ELR (cell line): Measurements from ENCODE around the gene NECTIN1.

Experiments used
- DNase-seq: peaks from one replicate; pipeline ENCODE4 v3.0.0-alpha.2; 2015; ENCODE audit warnings: low read depth

Gene NECTIN1

DNA sequence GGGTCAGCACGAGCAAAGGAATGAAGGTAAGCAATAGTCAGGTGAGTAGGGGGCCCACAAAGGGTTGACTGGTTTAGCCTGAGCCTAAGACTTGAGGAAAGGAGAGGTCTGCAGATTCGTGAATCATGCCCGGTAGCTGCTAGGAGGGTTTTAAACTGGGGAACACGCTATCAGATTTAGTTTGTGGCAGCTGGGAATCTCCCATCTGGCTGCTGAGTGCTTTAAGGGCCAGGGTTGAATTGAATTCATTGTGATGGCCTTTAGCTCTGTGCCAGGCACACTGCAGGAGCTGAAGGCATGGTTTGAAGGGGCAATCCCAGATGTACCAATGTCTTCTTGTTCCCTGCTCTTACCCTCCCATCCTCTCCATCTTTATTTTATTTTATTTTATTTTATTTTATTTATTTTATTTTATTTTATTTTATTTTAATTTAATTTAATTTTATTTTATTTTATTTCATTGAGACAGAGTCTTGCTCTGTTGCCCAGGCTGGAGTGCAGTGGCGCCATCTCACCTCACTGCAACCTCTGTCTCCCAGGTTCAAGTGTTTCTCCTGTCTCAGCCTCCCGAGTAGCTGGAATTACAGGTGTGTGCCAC, 1.9 kb upstream of the NECTIN1 start:
- no peak for DNase-seq

DNA sequence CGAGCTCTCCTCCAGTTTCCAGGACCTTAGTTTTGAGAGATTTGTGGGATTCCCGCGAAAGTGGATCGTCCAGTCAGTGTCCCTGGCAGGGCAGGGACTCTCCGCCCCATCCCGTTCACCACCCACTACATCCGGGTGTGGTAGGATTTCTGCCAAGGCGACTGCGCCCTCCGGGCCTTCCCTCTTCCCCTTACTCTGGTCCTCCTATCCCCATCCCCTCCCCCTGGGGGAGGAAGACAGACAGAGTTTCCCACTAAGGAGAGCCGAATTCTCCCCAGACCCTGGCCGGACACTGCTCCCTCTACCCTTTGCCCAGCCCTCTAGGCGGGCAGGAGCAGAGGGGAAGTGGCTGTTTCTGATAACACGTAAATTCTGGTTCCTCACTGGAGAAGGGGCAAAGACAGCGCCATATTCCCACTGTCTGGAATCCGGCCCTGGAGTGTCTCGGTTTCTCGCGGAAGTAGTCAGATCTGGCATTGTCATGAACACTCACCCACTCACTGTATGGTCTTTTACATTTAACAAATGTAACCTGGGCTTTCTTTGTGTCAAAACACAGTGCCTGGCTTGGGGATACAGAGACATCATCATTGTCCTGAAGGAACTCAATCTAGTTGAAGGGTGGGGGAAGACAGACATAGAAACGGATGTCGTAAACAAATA, 1.1 kb upstream of the NECTIN1 start:
- DNase-seq, result peak; percentile 55

GRCh38 chr11:119729581-119729927, 554 bp upstream of the NECTIN1 start:
- DNase-seq, result no peak

DNA sequence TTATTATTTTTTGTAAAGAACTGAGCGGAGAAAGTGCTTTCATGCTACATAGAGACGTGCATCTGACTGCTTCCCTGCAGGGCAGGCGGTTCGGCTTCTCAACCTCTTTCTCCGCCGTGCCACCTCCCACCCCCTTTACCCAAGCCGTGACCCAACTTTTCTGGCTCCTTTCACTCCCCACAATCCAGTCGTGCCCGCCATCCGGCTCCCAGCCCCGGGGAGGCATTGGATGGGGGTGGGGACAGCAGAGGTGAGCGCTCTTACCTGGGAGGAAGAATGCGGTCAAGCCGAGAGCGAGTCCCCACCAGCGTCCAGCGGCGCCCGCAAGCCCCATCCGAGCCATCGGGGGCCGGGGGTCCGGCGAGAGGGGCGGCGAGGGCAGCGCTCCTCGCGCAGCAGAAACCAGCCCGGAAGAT, 781 bp downstream of the NECTIN1 start:
- peak; percentile 23 for DNase-seq

GRCh38 chr11:119727523-119728151, 1.4 kb downstream of the NECTIN1 start:
- peak; percentile 33 for DNase-seq

DNA sequence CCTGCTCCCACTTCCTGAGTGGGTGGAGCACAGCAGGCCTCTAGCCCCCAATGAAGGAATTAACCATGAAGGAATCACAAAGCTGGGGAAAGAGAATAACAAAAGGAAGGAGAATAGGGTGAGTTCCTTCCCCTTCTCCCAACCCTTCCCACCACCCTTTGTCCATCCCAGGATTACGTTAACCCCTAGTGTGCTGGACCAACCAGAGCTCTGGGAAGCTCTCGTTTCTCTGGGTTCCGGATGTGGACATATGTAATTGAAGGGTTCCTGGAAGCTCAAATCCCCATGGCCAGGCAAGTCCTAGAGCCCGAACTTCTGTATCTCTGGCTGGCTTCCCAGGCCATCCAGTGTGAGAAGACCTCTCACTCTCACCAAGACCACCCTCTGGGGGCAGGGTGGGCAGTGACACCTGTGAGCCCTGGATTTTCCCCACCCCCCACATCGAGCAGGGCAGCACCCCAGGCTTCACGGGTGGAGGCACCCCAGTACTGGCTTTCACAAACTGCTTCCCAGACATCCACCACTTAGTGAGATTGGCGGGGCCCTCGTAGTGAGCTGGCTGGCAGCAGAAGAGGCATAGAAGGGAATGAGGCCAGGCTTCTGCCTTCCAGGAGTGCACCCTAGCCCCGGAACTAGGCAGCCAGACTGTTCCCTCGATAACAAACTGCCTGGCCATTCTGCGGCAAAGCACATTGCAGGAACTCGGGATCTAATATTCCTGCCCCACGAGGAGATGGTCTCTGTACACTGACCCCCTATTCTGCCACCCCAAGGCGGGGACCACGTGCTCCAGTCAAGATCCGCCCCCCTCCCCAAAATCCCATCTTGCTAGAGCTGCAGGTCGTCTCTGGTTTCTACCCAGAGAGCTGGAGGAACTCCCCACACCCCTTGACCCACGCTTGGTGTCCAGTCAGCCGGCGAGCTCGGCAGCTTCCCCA, 2.1 kb downstream of the NECTIN1 start:
- no peak for DNase-seq

- DNase-seq, result no peak
These were observed 2.8 kb downstream of the NECTIN1 start for GRCh38 chr11:119726150-119726553.

DNA sequence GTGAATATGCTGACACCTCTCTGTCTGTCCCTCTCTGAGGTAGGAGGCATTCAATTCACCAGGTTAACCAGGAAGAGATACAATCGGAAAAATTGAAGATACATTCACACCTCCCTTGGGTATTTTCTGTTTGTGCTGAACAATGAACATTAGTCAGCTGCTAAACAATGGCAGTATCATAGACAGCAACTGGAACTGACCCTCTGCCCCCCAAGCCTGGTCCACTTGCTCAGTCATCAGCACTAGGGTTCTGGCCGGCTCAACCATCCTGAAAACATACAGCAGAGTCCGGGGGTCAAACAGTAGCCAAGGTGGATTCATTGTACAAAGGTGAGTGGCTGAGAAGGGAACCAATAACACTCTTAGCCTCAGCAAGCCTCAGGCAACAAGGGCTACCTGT, 4.0 kb downstream of the NECTIN1 start:
- no peak for DNase-seq

- no peak for DNase-seq
These were observed 5.1 kb downstream of the NECTIN1 start for GRCh38 chr11:119723952-119724325.

DNA sequence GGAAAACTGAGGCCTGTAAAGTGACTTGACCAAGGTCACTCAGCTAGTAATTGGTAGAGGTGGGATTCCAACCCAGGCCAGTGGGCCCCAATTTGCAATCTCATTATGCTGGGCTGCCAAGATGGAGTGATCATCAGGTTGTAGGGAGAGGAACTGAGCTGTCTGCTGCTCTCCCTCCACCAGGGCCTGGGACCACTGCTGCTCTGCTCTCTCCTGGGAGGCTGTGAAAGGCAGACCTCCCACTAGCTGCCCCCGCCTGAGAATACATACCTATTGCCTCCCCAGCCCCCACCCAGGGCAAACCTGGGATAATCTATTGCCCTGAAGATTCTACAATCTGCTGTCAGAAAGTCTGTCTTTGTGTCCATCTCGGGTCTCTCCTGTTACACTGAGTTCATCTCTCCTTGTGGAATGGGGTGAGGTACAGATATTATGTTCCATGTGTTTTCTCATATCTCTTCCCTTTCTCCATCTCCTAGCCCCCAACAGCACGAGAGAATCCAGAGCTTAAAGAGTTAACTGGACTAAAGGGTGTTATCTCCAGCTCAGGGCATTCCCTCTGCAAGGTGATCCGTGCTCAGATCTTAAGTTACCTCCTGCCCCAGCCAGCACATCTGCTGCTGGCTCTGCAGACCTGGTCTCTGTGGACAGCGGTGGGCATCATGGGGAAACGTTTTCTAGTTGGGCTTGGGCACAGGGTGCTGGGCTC, 5.6 kb downstream of the NECTIN1 start:
- DNase-seq, result no peak

DNA sequence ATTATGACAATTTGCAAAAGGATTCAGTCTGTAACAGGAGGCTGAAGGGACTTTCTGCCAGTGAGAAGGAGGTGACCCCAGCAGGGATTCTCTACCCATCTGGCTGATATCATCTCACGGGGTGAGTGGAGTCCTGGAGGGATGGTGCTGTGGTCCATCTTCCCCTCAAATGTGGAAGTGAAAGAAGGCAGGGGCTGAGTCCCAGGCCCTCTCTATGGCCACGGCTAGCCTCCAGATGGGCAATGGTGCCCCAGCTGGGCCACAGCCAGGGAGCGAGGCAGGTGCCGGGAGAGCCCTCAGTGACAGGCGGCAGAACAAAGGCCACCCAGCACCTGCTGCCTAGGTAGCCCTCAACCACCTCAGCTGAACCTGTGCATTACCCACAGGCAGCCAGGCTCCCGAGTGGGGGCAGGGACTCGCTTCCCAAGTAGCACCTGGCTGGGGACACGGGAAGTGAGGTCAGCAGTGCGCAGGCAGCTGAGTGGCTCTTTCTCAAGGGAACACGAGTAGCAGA, 6.7 kb downstream of the NECTIN1 start:
- no peak for DNase-seq

DNA sequence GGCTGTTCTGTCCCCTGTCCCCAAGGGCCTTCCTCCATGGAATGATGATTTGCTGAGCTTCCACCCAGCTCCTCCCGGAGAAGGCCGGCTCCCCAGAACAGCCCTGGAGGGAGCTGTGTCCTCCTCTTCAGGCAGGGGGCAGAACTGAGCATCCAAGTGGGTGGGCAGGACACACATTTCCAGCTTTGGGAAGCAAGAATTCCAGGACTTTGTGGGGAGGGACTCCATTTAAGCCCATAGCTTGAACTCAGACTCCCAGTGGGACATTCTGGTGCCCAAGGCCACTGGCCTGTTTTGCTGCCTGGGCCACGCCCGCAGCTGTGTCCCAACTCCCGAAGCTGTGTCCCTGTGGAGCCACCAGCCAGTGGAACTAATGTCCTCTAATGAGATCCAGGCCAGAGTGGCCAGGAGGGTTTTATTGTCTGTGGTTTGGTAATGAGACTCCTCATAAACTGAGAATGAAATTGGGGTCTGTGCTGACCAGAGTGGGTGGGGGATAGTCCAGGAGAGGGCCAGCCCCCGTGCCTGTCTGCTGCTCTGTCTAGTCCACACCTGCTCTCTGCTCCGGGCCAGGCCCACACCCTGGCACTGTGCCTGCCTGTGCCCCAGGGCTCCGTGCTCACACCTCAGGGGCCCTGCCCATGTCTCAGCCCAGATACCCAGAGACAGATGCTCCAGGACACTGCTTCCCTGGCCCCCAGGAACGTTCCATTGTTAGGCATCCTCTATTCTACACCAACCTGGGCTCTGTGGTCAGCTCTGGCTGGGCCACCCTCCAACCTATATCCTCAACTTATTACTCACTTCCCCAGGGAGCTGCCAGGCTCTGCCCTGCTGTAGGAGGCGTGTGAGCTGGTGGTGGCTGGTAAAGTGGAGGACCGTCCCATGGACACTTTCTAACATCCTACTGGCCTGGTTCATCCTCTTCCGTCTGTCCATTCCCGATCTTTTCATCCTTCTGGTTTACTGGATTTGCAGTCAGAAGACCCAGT, 7.6 kb downstream of the NECTIN1 start:
- DNase-seq, result peak; percentile 37

DNA sequence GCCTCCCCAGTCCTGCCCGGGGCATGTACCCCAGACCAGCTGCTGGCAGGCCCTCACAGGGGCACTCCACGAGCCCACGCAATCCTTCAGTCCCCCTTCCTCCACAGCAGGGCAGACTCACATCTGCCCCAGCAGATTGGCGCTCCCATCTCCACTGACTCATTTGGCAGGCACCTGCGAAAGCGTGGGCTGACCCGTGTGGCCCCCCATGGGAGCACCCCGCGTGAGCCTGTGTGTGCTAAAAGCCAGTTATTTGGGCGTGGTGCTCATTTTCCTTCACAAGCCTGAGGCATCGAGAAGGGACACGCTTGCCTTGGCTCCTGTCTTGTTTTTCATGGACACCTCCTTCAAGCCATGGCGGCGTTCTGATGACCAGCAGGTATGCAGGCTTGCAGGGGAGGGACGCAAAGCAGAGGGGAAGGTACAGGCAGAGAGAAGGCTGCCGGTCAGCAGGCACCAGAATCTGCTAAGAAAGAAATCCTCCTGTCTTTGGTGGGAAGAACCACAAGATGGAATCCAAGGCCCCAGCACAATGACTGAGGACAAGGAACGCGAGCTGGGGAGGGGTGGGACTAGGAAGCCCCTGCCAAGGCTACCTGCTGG, 8.6 kb downstream of the NECTIN1 start:
- DNase-seq, result no peak

DNA sequence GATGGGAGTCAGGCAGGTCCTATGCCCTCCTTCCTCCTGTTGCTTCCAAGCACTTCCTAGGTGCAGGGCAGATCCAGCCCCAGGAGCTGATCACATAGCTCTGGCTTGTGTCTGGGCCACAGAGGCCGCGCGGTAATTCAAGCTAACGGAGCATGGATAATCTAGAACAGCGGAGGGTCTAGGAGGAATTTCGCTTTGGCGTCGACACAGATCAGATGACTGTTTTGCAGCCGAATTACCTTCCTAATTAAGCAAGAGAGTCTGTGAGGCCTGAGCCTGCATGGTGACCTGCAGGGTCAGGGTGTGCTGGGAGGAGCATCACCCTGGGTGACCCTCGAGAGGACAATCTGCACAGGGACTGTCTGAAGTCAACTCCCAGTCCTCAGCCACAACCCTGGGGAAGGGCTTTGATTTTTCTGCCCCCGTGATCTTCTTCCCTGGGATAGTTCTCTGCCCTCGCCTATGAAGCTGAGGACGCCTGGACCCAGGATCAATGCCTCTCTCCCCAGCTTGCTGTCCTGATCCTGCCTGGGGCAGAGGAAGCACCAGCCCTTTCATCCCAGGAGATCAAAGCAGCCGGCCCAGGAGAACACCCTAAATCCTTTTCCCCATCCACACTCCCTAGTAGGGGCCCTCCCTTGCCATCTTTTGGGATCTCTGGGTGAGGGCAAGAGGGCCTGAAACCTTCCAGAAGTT, 11.0 kb downstream of the NECTIN1 start:
- DNase-seq, result no peak

DNA sequence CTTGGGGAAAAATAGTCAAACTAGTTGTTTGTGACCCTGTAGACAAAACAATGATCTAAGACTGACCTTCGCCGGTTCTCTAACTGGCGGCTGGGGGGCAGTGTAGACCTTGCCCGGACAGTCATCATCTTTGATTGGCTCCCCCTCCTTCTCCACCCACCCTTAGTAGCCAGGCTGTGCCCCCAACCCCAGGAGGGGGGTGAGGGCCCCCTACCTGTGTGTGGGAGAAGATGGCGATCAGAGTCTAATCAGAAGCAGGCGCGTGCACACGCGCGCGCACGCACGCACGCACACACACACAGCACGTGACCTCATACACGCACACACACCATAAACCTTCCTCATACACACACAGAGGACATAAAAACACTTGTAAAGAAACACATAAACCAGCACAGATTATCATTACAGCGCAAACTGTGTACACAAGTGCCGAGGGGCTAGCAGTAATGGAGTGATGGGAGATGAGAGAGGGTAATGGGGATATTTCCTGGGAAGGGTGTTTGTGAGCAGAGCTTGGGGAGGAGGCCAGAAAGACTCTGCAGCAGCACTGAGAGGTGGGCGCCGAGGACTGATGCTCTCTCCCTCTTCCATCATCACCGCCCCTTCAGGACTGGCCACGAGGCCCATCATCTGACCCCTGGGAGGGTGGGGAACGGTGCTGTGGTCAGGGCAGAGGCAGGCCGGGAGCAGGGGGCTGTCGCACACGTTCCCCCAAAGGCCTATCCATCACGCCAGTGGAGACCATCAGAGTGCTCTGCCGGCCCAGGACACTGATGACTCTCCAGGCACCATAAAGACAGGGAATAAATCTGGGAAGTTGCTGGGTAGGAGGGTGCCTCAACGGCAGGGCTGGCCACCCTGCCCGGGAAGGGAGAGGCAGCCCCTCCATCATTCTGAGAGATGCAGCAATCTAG, 12.2 kb downstream of the NECTIN1 start:
- DNase-seq, result no peak

- DNase-seq, result no peak
These were observed 14.4 kb downstream of the NECTIN1 start for GRCh38 chr11:119714590-119714989.

DNA sequence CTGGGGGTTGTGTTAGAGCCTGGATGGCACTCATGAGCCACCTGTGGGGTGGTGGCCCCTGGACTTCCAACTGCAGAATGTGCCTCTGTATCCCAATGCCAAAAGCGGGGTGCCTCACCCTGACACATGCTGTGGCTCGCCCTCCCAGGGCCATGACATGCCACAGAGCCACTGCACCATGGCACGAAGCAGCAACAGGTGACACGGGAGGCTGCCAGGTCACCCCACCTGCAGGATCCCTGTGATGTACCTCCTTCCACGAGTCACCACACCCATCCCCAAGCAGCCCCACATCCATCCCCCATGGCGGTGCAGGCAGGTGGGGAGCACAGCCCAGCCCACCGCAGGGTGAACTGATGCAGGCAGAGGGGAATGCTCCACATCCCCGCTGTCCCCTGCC, 14.8 kb downstream of the NECTIN1 start:
- no peak for DNase-seq

DNA sequence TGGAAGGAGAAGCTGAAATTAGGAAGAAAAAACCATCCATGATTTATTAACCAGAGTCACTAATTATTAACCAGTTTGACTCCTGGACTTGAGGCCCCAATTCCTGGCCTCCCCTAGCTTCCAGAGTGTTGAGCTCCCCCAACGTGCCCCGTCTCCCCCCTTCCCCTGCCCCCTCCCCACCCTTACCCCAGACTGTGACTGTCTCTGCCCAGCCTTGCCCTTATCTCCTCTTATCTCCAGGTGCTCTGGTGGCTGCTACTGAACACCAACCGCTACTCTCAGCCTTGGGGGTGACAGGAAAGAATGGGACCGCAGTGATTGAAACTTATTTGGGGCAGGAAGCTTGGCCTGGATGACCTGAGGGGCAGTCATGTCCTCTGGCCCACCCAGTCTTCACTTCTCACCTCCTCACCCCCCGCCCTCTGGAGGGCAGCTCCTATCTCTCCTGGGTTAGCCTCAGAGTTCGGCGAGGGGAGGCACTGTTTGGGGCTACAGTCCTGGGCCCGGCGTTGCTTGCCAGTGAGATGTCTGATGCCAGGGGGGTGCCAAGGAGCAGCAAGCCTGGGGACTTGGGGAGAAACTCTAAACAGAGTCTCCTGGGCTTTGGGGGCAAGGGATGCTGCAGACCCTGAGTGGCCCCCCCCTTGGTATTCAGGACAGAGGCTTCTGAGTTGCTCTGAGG, 15.5 kb downstream of the NECTIN1 start:
- no peak for DNase-seq
